Ascending aorta (tissue), 2 donors: ENCODE measurements around the gene CRISPLD2. TPM values are rescaled to one million over a fixed set of nuclear protein-coding genes. Genes with fewer than 3 reads are reported as not detected.
"Not testable (repeated sequence)": the region's sequence is repeated elsewhere in the genome, so short reads cannot be mapped to it uniquely, and the experiment has no call there.

ENCODE experiments used
- DNase-seq, 2 donors: peaks; one replicate each; pipeline ENCODE4 v3.0.0-alpha.2; 2019; ENCODE audit warnings: low spot score in 2 of 2
- H3K27ac ChIP-seq, 2 donors: fragments of 200-600 bp; sonication (generic); one replicate each; pipeline ENCODE4 v1.5.1; 2016 to 2017; ENCODE audit warnings: mild to moderate bottlenecking in 1 of 2
- H3K27me3 ChIP-seq: fragments of 200-600 bp; sonication (generic); one replicate; pipeline ENCODE4 v1.5.1; 2017
- H3K36me3 ChIP-seq, 2 donors: fragments of 200-600 bp; sonication (generic); one replicate each; pipeline ENCODE4 v1.5.1; 2016
- H3K4me1 ChIP-seq, 2 donors: fragments of 200-600 bp; sonication (generic); one replicate each; pipeline ENCODE4 v1.5.1; 2016 to 2017; ENCODE audit warnings: mild to moderate bottlenecking in 1 of 2
- H3K4me3 ChIP-seq, 2 donors: fragments of 200-600 bp; sonication (generic); one replicate each; pipeline ENCODE4 v1.5.1; 2016 to 2017; ENCODE audit warnings: mild to moderate bottlenecking in 1 of 2
- H3K9me3 ChIP-seq, 2 donors: fragments of 200-600 bp; sonication (generic); one replicate each; pipeline ENCODE4 v1.5.1; 2016
- CTCF ChIP-seq, 3 experiments: fragments of 200-600 bp in 2 of 3; fragments of 450-650 bp in 1 of 3; sonication (generic) in 2 of 3; IDR thresholded peaks; one replicate each; pipeline ENCODE4 v1.5.1; 2016 to 2019; ENCODE audit warnings: antibody characterized with exemption in 3 of 3, mild to moderate bottlenecking in 1 of 3, moderate library complexity in 1 of 3
- intact Hi-C: fragments of 100-400 bp; cut with DNase I; formaldehyde crosslinking; loops from one replicate; pipeline ENCODE4 v1.15.1; 2023
- total RNA-seq: library from RNA; depleted of rRNA; stranded (reverse); fragments of >200 nt; gene quantifications from one replicate; pipeline ENCODE4 v1.1.0, GENCODE V29; 2016

CRISPLD2 gene
- total RNA-seq, 1 donor from 2014 or later, result 204 TPM

- no peak overlapping the region for H3K27ac ChIP-seq
- H3K27me3 ChIP-seq, result no peaks in the 10 kb centered on the region
- TF ChIP-seq CTCF (IDR thresholded peaks at IDR 0.05), result no peak
- H3K4me3 ChIP-seq, result no peak overlapping the region
- H3K36me3 ChIP-seq, result no peaks in the 10 kb centered on the region
- peaks cover 0 to 5% of the 10 kb centered on the region in 2 donors for H3K4me1 ChIP-seq
- no peaks in the 10 kb centered on the region for H3K9me3 ChIP-seq
- intact Hi-C loops, result no loop called here
- DNase-seq, result no peak
These were observed 8.1 kb downstream of the CRISPLD2 start for GRCh38 chr16:84827897-84828296.

GRCh38 chr16:84828322-84828721, 8.5 kb downstream of the CRISPLD2 start:
- Histone ChIP-seq H3K27ac (no peak overlapping the region), H3K36me3 (no peaks in the 10 kb centered on the region), H3K4me3 (no peak overlapping the region), H3K4me1 (peaks cover 0 to 5% of the 10 kb centered on the region in 2 donors), H3K9me3 (no peaks in the 10 kb centered on the region), H3K27me3 (no peaks in the 10 kb centered on the region)
- DNase-seq, result no peak
- no peak for TF ChIP-seq CTCF (IDR thresholded peaks at IDR 0.05)
- intact Hi-C loops, result no loop called here

- no peak for DNase-seq
These were observed 9.6 kb downstream of the CRISPLD2 start for GRCh38 chr16:84829168-84829965.

GRCh38 chr16:84830765-84831384, 11.1 kb downstream of the CRISPLD2 start:
- intact Hi-C loops, result no loop called here
- H3K27me3 ChIP-seq, result no peaks in the 10 kb centered on the region
- TF ChIP-seq CTCF (IDR thresholded peaks at IDR 0.05), result no peak
- H3K36me3 ChIP-seq, result no peaks in the 10 kb centered on the region
- no peak for DNase-seq
- H3K4me3 ChIP-seq, result no peak overlapping the region
- H3K4me1 ChIP-seq, result peaks cover 2 to 15% of the 10 kb centered on the region in 2 donors
- H3K9me3 ChIP-seq, result no peaks in the 10 kb centered on the region
- peak overlapping the region in 1 of 2 donors; percentile 50 for H3K27ac ChIP-seq

More at GRCh38 chr16:84829168-84829965, 9.6 kb downstream of the CRISPLD2 start:
- Histone ChIP-seq H3K4me3 (no peak overlapping the region), H3K36me3 (no peaks in the 10 kb centered on the region), H3K27ac (peak overlapping the region; percentile 47 to 60), H3K4me1 (peaks cover 0 to 5% of the 10 kb centered on the region in 2 donors), H3K9me3 (no peaks in the 10 kb centered on the region), H3K27me3 (no peaks in the 10 kb centered on the region)
- intact Hi-C loops, result no loop called here
- no peak for TF ChIP-seq CTCF (IDR thresholded peaks at IDR 0.05)

- H3K27ac ChIP-seq, result peak overlapping the region; percentile 39 to 50
- peaks cover 3 to 17% of the 10 kb centered on the region in 2 donors for H3K4me1 ChIP-seq
- H3K36me3 ChIP-seq, intact Hi-C loops, H3K4me3 ChIP-seq, DNase-seq, H3K9me3 ChIP-seq, H3K27me3 ChIP-seq: not testable (repeated sequence)
These were observed 11.9 kb downstream of the CRISPLD2 start for GRCh38 chr16:84831728-84832127.

- H3K9me3 ChIP-seq, result no peaks in the 10 kb centered on the region
- no peak for TF ChIP-seq CTCF (IDR thresholded peaks at IDR 0.05)
- intact Hi-C loops, result no loop called here
- H3K4me3 ChIP-seq, result no peak overlapping the region
- no peaks in the 10 kb centered on the region for H3K36me3 ChIP-seq
- peaks cover 3 to 19% of the 10 kb centered on the region in 2 donors for H3K4me1 ChIP-seq
- no peaks in the 10 kb centered on the region for H3K27me3 ChIP-seq
- peak overlapping the region; percentile 39 to 57 for H3K27ac ChIP-seq
- peak; percentile 33 to 86 for DNase-seq
These were observed 12.8 kb downstream of the CRISPLD2 start for GRCh38 chr16:84832488-84833143.
